LNCAP (cell line): ENCODE measurements around the gene PRH2.

Experiments
- TF ChIP-seq, protein P1 (sequence below): fragments of 450-650 bp; IDR thresholded peaks from 2 replicates; pipeline ENCODE4 v1.5.1; 2017; ENCODE audit warnings: mild to moderate bottlenecking

PRH2 gene

GRCh38 chr12:10928746-10929286 lies at the start of gene PRH2:
PRH2 (plus strand) TSS chr12:10929236; CDS start chr12:10929274, 38 bp downstream.
- TF ChIP-seq, protein P1, sequence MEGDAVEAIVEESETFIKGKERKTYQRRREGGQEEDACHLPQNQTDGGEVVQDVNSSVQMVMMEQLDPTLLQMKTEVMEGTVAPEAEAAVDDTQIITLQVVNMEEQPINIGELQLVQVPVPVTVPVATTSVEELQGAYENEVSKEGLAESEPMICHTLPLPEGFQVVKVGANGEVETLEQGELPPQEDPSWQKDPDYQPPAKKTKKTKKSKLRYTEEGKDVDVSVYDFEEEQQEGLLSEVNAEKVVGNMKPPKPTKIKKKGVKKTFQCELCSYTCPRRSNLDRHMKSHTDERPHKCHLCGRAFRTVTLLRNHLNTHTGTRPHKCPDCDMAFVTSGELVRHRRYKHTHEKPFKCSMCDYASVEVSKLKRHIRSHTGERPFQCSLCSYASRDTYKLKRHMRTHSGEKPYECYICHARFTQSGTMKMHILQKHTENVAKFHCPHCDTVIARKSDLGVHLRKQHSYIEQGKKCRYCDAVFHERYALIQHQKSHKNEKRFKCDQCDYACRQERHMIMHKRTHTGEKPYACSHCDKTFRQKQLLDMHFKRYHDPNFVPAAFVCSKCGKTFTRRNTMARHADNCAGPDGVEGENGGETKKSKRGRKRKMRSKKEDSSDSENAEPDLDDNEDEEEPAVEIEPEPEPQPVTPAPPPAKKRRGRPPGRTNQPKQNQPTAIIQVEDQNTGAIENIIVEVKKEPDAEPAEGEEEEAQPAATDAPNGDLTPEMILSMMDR, result no peak

- TF ChIP-seq, protein P1, result no peak
Measured at GRCh38 chr12:10884086-10884725, 44.8 kb upstream of the PRH2 start, which contains the start of gene PRH1. PRH1 (minus strand) TSS chr12:10884255; CDS start chr12:10884217, 38 bp downstream.

DNA sequence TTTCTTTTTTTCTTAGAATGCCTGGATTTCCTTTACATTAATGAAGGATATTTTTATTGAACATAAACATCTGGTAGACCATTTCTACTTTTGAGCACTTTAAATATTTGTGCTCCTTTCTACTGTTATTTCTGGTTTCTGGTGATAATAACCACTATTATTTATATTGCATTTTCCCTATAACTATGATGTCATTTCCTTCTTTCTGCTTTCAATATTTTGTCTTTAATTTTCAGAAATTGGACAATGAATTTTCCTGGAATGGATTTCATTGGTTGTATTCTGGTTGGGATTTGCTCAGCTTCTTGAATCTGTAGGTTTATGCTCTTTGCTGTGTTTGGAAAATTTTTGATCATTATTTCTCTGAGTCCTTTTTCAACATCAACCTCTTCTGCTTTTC lies 39.8 kb upstream of the PRH2 start:
- TF ChIP-seq, protein P1, result no peak

GRCh38 chr12:10891937-10892336 lies 37.1 kb upstream of the PRH2 start:
- TF ChIP-seq, protein P1, result no peak

- TF ChIP-seq, protein P1, result no peak
Measured at GRCh38 chr12:10896854-10897253, 32.2 kb upstream of the PRH2 start.

GRCh38 chr12:10900530-10900929 lies 28.5 kb upstream of the PRH2 start:
- TF ChIP-seq, protein P1, result no peak

- TF ChIP-seq, protein P1, result no peak
Measured at GRCh38 chr12:10900972-10901371, 28.1 kb upstream of the PRH2 start.
